Upper lobe of right lung (tissue), 1 donor: Measurements from ENCODE around the gene ROGDI. TPM values are rescaled to one million over a fixed set of nuclear protein-coding genes. Genes with fewer than 3 reads are reported as not detected.

ENCODE experiments used
- ATAC-seq: fragments of 200-7000 bp; cut with Tn5 transposase; one replicate; pipeline ENCODE4 v1.9.1; 2020; ENCODE audit warnings: mild to moderate bottlenecking, moderate library complexity
- DNase-seq: peaks from one replicate; pipeline ENCODE4 v3.0.0-alpha.2; 2020
- H3K27ac ChIP-seq: fragments of 200-600 bp; one replicate; pipeline ENCODE4 v1.8.0; 2022
- H3K27me3 ChIP-seq: fragments of 200-600 bp; one replicate; pipeline ENCODE4 v1.8.0; 2022; ENCODE audit warnings: mild to moderate bottlenecking
- H3K36me3 ChIP-seq: fragments of 200-600 bp; one replicate; pipeline ENCODE4 v1.8.0; 2022
- H3K4me1 ChIP-seq: fragments of 200-600 bp; one replicate; pipeline ENCODE4 v1.8.0; 2022
- H3K4me3 ChIP-seq: fragments of 200-600 bp; one replicate; pipeline ENCODE4 v1.8.0; 2022; ENCODE audit warnings: mild to moderate bottlenecking
- H3K9me3 ChIP-seq: fragments of 200-600 bp; one replicate; pipeline ENCODE4 v1.8.0; 2022
- CTCF ChIP-seq: fragments of 200-600 bp; IDR thresholded peaks from one replicate; pipeline ENCODE4 v1.8.0; 2022; ENCODE audit warnings: antibody characterized with exemption
- intact Hi-C: fragments of 100-400 bp; cut with DNase I; formaldehyde crosslinking; loops from one replicate; pipeline ENCODE4 v1.11.0; 2022
- total RNA-seq: library from RNA; stranded (reverse); fragmentation: NEBNext Ultra II Directional; extraction: Animal tissue kit (Norgen Biotek cat#: 25700); gene quantifications from one replicate; pipeline ENCODE4 v1.2.1, GENCODE V29; 2021
- donor health status: DM: no; HTN: yes; CAD: no; lungs with severe emphysema.

ROGDI gene
- total RNA-seq, 1 donor from 2014 or later: 21.8 TPM

DNA sequence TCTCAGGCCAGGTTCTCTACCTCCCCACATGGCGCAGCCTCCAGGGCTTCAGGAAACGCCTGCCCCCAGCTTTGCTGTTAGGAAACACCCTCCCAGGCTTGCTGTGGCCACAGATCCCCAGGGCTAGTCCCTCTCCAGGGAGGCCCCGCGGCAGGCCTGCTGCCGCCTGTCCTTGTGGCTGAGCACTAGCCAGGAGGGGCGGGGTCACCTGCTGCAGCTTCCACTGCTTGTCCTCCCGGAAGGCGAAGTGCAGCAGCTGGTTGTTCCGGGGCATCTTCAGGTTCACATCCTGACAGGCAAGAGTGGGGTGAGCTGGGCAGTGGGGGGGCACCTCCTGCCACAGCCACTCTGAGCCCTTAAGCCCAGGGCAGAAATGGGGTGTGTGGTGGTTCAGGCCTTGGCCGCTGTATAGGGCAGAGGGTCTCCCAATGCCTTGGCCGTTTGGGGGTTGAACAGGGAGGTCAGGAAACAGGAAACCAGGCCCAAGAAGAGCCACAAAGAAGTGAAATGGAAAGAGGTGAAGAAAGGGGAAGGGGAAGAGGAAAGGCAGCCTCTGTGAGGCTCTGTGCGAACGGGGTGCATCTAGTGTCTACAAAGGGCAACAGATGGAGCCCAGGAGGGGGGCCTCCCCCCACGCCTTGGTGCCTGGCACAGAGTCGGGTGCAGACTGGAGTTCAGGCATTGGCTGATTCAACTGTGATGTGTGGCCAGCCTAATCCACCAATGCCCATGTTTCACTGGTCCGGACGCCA is 2.0 kb downstream of the ROGDI start:
- intact Hi-C loops: no loop called here
- DNase-seq: peak; percentile 86
- ATAC-seq: peak; percentile 5
- Histone ChIP-seq H3K27me3 (no peaks in the 10 kb centered on the region), H3K9me3 (no peaks in the 10 kb centered on the region), H3K4me1 (peaks cover 19% of the 10 kb centered on the region), H3K36me3 (peaks cover 22% of the 10 kb centered on the region), H3K27ac (no peak overlapping the region), H3K4me3 (no peak overlapping the region)
- no peak for TF ChIP-seq CTCF

- H3K27me3 ChIP-seq: no peaks in the 10 kb centered on the region
- H3K9me3 ChIP-seq: no peaks in the 10 kb centered on the region
- TF ChIP-seq CTCF: no peak
- DNase-seq: no peak
- peaks cover 19% of the 10 kb centered on the region for H3K4me1 ChIP-seq
- no peak overlapping the region for H3K4me3 ChIP-seq
- no peak overlapping the region for H3K27ac ChIP-seq
- peaks cover 11% of the 10 kb centered on the region for H3K36me3 ChIP-seq
- ATAC-seq: no peak
- intact Hi-C loops: no loop called here
Measured at GRCh38 chr16:4799171-4799855, 3.1 kb downstream of the ROGDI start.

- H3K4me3 ChIP-seq: no peak overlapping the region
- no peak overlapping the region for H3K27ac ChIP-seq
- H3K4me1 ChIP-seq: peaks cover 19% of the 10 kb centered on the region
- H3K27me3 ChIP-seq: no peaks in the 10 kb centered on the region
- no peak for ATAC-seq
- no peaks in the 10 kb centered on the region for H3K9me3 ChIP-seq
- peaks cover 9% of the 10 kb centered on the region for H3K36me3 ChIP-seq
- TF ChIP-seq CTCF: no peak
- intact Hi-C loops: no loop called here
- no peak for DNase-seq
Measured at GRCh38 chr16:4798456-4798855, 4.0 kb downstream of the ROGDI start.

- H3K36me3 ChIP-seq: peaks cover 9% of the 10 kb centered on the region
- peaks cover 14% of the 10 kb centered on the region for H3K4me1 ChIP-seq
- DNase-seq (no peak), ATAC-seq (no peak)
- no peak for TF ChIP-seq CTCF
- H3K9me3 ChIP-seq: no peaks in the 10 kb centered on the region
- no peak overlapping the region for H3K4me3 ChIP-seq
- intact Hi-C loops: no loop called here
- no peaks in the 10 kb centered on the region for H3K27me3 ChIP-seq
- no peak overlapping the region for H3K27ac ChIP-seq
Measured at GRCh38 chr16:4797805-4798252, 4.6 kb downstream of the ROGDI start.

- no peak for ATAC-seq
Measured at GRCh38 chr16:4796982-4797804, 5.2 kb downstream of the ROGDI start.

More at GRCh38 chr16:4796982-4797804, 5.2 kb downstream of the ROGDI start:
- intact Hi-C loops: no loop called here
- Histone ChIP-seq H3K9me3 (no peaks in the 10 kb centered on the region), H3K36me3 (peaks cover 9% of the 10 kb centered on the region), H3K27me3 (no peaks in the 10 kb centered on the region), H3K4me3 (no peak overlapping the region), H3K4me1 (peaks cover 14% of the 10 kb centered on the region), H3K27ac (no peak overlapping the region)
- no peak for DNase-seq
- TF ChIP-seq CTCF: no peak
